Activated B cell treated with CpG ODN at 0.5 μM for 24 hours (primary cell): Measurements from ENCODE around the gene MYBPC1. TPM values are rescaled to one million over a fixed set of nuclear protein-coding genes. Genes with fewer than 3 reads are reported as not detected.

Experiments used
- ATAC-seq: fragments of 200-7000 bp; cut with Tn5 transposase; one replicate; pipeline ENCODE4 v1.10.0; 2021; ENCODE audit warnings: low read depth, mild to moderate bottlenecking, moderate library complexity
- CTCF ChIA-PET: fragments of 350-600 bp; sonication (Branson Sonifier 250); formaldehyde crosslinking; loops from one replicate; lab custom pipeline; 2021; ENCODE audit warnings: antibody characterized with exemption; lab: Charles Lee
- POLR2A ChIA-PET: fragments of 350-600 bp; sonication (Branson Sonifier 250); formaldehyde crosslinking; loops from one replicate; lab custom pipeline; 2021; ENCODE audit warnings: antibody characterized with exemption; lab: Charles Lee
- DNase-seq: peaks from one replicate; pipeline ENCODE4 v3.0.0; 2022
- H3K27ac Mint-ChIP-seq: one replicate; pipeline ENCODE4 v1.8.0; 2020; ENCODE audit warnings: mixed read lengths
- H3K27me3 Mint-ChIP-seq: one replicate; pipeline ENCODE4 v1.8.0; 2021; ENCODE audit warnings: mixed read lengths
- H3K36me3 Mint-ChIP-seq: one replicate; pipeline ENCODE4 v1.8.0; 2021; ENCODE audit warnings: low read depth, mixed read lengths
- H3K4me1 Mint-ChIP-seq: one replicate; pipeline ENCODE4 v1.8.0; 2021; ENCODE audit warnings: mixed read lengths
- H3K4me3 Mint-ChIP-seq: one replicate; pipeline ENCODE4 v1.8.0; 2020; ENCODE audit warnings: mild to moderate bottlenecking, mixed read lengths
- H3K9me3 Mint-ChIP-seq: one replicate; pipeline ENCODE4 v1.8.0; 2020; ENCODE audit warnings: mixed read lengths
- CTCF ChIP-seq: fragments of 200-600 bp; IDR thresholded peaks from one replicate; pipeline ENCODE4 v1.8.0; 2022; ENCODE audit warnings: antibody characterized with exemption, mild to moderate bottlenecking
- intact Hi-C: fragments of 100-400 bp; cut with micrococcal nuclease; formaldehyde crosslinking; loops from one replicate; pipeline ENCODE4 v1.15.1; 2024
- total RNA-seq: library from RNA; stranded (reverse); gene quantifications from 2 replicates; pipeline ENCODE4 v1.2.3, GENCODE V29; 2022

The MYBPC1 gene
- total RNA-seq, 1 donor from 2014 or later = not detected

GRCh38 chr12:101713059-101713682 lies 118.4 kb downstream of the MYBPC1 start:
- DNase-seq = no peak
- no peak for ATAC-seq
- ChIA-PET CTCF (no interaction called here), POLR2A (no interaction called here)
- Mint-ChIP-seq H3K27ac (no peak overlapping the region), H3K4me1 (peaks cover 50% of the 10 kb centered on the region), H3K27me3 (no peaks in the 10 kb centered on the region), H3K36me3 (peaks cover 22% of the 10 kb centered on the region), H3K9me3 (no peaks in the 10 kb centered on the region), H3K4me3 (no peak overlapping the region)
- intact Hi-C loops = loop anchor here (2.0 kb wide), 1 partner anchor 14 kb away; no protein-coding TSS in a partner anchor
- no peak for TF ChIP-seq CTCF

- ATAC-seq (no peak), DNase-seq (no peak)
- no peak overlapping the region for H3K4me3 Mint-ChIP-seq
- no peak overlapping the region for H3K27ac Mint-ChIP-seq
- intact Hi-C loops = loop anchor here (2.0 kb wide), 1 partner anchor 15 kb away; no protein-coding TSS in a partner anchor
- H3K36me3 Mint-ChIP-seq = peaks cover 27% of the 10 kb centered on the region
- H3K27me3 Mint-ChIP-seq = no peaks in the 10 kb centered on the region
- CTCF ChIA-PET = interaction anchor here (1.2 kb wide), 1 partner anchor 60 kb away, joined by 3 read pairs; no protein-coding TSS in a partner anchor
- POLR2A ChIA-PET = interaction anchor here (0.7 kb wide), 1 partner anchor 31 kb away, joined by 3 read pairs; no protein-coding TSS in a partner anchor
- no peak for TF ChIP-seq CTCF
- H3K4me1 Mint-ChIP-seq = peaks cover 48% of the 10 kb centered on the region
- H3K9me3 Mint-ChIP-seq = no peaks in the 10 kb centered on the region
Observed at GRCh38 chr12:101713930-101714329, 119.2 kb downstream of the MYBPC1 start.

GRCh38 chr12:101714877-101715444 lies 120.2 kb downstream of the MYBPC1 start:
- intact Hi-C loops = no loop called here
- ChIA-PET CTCF (interaction anchor here (1.2 to 1.4 kb wide), 2 partner anchors 59 to 225 kb away, joined by 3 read pairs; no protein-coding TSS in a partner anchor), POLR2A (interaction anchor here (0.9 kb wide), 1 partner anchor 29 kb away, joined by 4 read pairs; no protein-coding TSS in a partner anchor)
- no peak overlapping the region for H3K4me3 Mint-ChIP-seq
- H3K27ac Mint-ChIP-seq = no peak overlapping the region
- H3K4me1 Mint-ChIP-seq = peaks cover 41% of the 10 kb centered on the region
- DNase-seq (no peak), ATAC-seq (no peak)
- no peak for TF ChIP-seq CTCF
- no peaks in the 10 kb centered on the region for H3K9me3 Mint-ChIP-seq
- H3K36me3 Mint-ChIP-seq = peaks cover 31% of the 10 kb centered on the region
- no peaks in the 10 kb centered on the region for H3K27me3 Mint-ChIP-seq

- no peak for DNase-seq
- CTCF ChIA-PET = no interaction called here
- intact Hi-C loops = no loop called here
Observed at GRCh38 chr12:101719566-101719965, 124.8 kb downstream of the MYBPC1 start.

More at GRCh38 chr12:101719566-101719965, 124.8 kb downstream of the MYBPC1 start:
- no peaks in the 10 kb centered on the region for H3K27me3 Mint-ChIP-seq
- no peaks in the 10 kb centered on the region for H3K9me3 Mint-ChIP-seq
- peaks cover 9% of the 10 kb centered on the region for H3K4me1 Mint-ChIP-seq
- H3K27ac Mint-ChIP-seq = no peak overlapping the region
- ATAC-seq = no peak
- no peak overlapping the region for H3K4me3 Mint-ChIP-seq
- TF ChIP-seq CTCF = no peak
- H3K36me3 Mint-ChIP-seq = peaks cover 50% of the 10 kb centered on the region
- POLR2A ChIA-PET = interaction anchor here (0.7 to 0.9 kb wide), 2 partner anchors 10 to 21 kb away, joined by 3 read pairs; no protein-coding TSS in a partner anchor
